Ovary (tissue), 3 donors: ENCODE measurements around the gene ERAS.

Experiments used
- EP300 ChIP-seq: sonication (generic); formaldehyde crosslinking; IDR thresholded peaks from one replicate; pipeline ENCODE4 v1.6.1; 2017; ENCODE audit warnings: antibody characterized with exemption
- POLR2A ChIP-seq: fragments of 450-650 bp; IDR thresholded peaks from one replicate; pipeline ENCODE4 v1.6.1; 2017; ENCODE audit warnings: antibody characterized with exemption, mild to moderate bottlenecking, moderate library complexity
- TF ChIP-seq, protein P1 (sequence below), 3 donors: fragments of 450-650 bp in 2 of 3; fragments of 200-600 bp in 1 of 3; IDR thresholded peaks; one replicate each; pipeline versions ENCODE4 v1.5.1 to v1.8.0; 2016 to 2022; ENCODE audit warnings: antibody characterized with exemption in 3 of 3, mild to moderate bottlenecking in 1 of 3
- donor health status: DM: no; HTN: no; CAD: no.

DNA sequence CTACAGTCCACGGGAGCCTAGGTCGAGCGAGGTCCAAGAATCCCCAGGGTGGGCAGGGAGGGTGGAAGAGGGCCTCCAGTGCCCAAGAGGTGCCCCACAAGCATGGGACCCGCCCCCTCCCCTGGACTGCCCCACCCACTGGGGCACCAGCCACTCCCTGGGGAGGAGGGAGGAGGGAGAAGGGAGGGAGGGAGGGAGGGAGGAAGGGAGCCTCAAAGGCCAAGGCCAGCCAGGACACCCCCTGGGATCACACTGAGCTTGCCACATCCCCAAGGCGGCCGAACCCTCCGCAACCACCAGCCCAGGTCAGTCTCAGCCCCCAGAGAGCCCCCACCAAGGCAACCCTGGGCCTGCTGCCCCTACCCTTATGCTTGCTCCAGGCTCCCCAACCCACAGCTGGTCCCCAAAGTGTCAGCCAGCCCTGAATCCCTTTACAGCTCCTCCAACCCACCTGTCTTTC is 39.9 kb upstream of the ERAS start, which contains the start of gene GATA1:
- TF ChIP-seq, protein P1, sequence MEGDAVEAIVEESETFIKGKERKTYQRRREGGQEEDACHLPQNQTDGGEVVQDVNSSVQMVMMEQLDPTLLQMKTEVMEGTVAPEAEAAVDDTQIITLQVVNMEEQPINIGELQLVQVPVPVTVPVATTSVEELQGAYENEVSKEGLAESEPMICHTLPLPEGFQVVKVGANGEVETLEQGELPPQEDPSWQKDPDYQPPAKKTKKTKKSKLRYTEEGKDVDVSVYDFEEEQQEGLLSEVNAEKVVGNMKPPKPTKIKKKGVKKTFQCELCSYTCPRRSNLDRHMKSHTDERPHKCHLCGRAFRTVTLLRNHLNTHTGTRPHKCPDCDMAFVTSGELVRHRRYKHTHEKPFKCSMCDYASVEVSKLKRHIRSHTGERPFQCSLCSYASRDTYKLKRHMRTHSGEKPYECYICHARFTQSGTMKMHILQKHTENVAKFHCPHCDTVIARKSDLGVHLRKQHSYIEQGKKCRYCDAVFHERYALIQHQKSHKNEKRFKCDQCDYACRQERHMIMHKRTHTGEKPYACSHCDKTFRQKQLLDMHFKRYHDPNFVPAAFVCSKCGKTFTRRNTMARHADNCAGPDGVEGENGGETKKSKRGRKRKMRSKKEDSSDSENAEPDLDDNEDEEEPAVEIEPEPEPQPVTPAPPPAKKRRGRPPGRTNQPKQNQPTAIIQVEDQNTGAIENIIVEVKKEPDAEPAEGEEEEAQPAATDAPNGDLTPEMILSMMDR (IDR thresholded peaks at IDR 0.05), result no peak
- TF ChIP-seq POLR2A, result no peak
- TF ChIP-seq EP300, result no peak
